GM06990 (cell line): ENCODE data around the gene IGF1R.

Source experiments
- DNase-seq: peaks from one replicate; pipeline ENCODE4 v3.0.0-alpha.2; 2011; ENCODE audit not compliant: insufficient read length; ENCODE audit errors: extremely low read depth
- H3K27me3 ChIP-seq: replicated peaks from 2 replicates; pipeline ENCODE4 v1.6.0; 2011; ENCODE audit warnings: low read length; ENCODE audit not compliant: control insufficient read depth, insufficient read depth
- H3K36me3 ChIP-seq: 2 replicates; pipeline ENCODE4 v1.5.1; 2011; ENCODE audit warnings: low read length; ENCODE audit not compliant: control insufficient read depth, insufficient read depth
- H3K4me3 ChIP-seq: replicated peaks from 2 replicates; pipeline ENCODE4 v1.5.1; 2011; ENCODE audit warnings: low read depth, mild to moderate bottlenecking, control low read depth, low read length
- CTCF ChIP-seq: IDR thresholded peaks from 2 replicates; pipeline ENCODE4 v1.5.1; 2011; ENCODE audit warnings: low read length, control low read depth, mild to moderate bottlenecking, inconsistent platforms; ENCODE audit not compliant: insufficient read depth, poor library complexity, severe bottlenecking

IGF1R gene

GRCh38 chr15:98815207-98815606 is 166.9 kb downstream of the IGF1R start:
- Histone ChIP-seq H3K27me3 (no peaks in the 10 kb centered on the region), H3K4me3 (no peak overlapping the region), H3K36me3 (no peaks in the 10 kb centered on the region)
- TF ChIP-seq CTCF: no peak
- no peak for DNase-seq

- TF ChIP-seq CTCF: no peak
- no peaks in the 10 kb centered on the region for H3K36me3 ChIP-seq
- no peak for DNase-seq
- no peak overlapping the region for H3K4me3 ChIP-seq
- H3K27me3 ChIP-seq: no peaks in the 10 kb centered on the region
Measured at GRCh38 chr15:98817745-98818144, 169.4 kb downstream of the IGF1R start.

- no peaks in the 10 kb centered on the region for H3K27me3 ChIP-seq
- no peak overlapping the region for H3K4me3 ChIP-seq
- TF ChIP-seq CTCF: no peak
- no peaks in the 10 kb centered on the region for H3K36me3 ChIP-seq
- DNase-seq: no peak
Measured at GRCh38 chr15:98823012-98823458, 174.7 kb downstream of the IGF1R start.

- H3K4me3 ChIP-seq: no peak overlapping the region
- TF ChIP-seq CTCF: no peak
Measured at GRCh38 chr15:98823616-98824015, 175.3 kb downstream of the IGF1R start.

GRCh38 chr15:98824595-98824994 is 176.3 kb downstream of the IGF1R start:
- no peak for TF ChIP-seq CTCF

More at GRCh38 chr15:98823616-98824015, 175.3 kb downstream of the IGF1R start:
- Histone ChIP-seq H3K36me3 (no peaks in the 10 kb centered on the region), H3K27me3 (no peaks in the 10 kb centered on the region)
- DNase-seq: no peak

GRCh38 chr15:98826658-98827057 is 178.3 kb downstream of the IGF1R start:
- no peak for TF ChIP-seq CTCF

More at GRCh38 chr15:98824595-98824994, 176.3 kb downstream of the IGF1R start:
- H3K36me3 ChIP-seq: no peaks in the 10 kb centered on the region
- no peak overlapping the region for H3K4me3 ChIP-seq
- no peak for DNase-seq
- H3K27me3 ChIP-seq: no peaks in the 10 kb centered on the region

More at GRCh38 chr15:98826658-98827057, 178.3 kb downstream of the IGF1R start:
- Histone ChIP-seq H3K4me3 (no peak overlapping the region), H3K27me3 (no peaks in the 10 kb centered on the region), H3K36me3 (no peaks in the 10 kb centered on the region)
- DNase-seq: no peak
